Posterior cingulate gyrus (tissue), 11 donors: ENCODE measurements around the gene WDR7.

Source experiments
- DNase-seq, 10 donors: peaks; one replicate each; pipeline versions ENCODE4 v3.0.0 to v3.0.0-alpha.2; 2020 to 2021; ENCODE audit warnings: mixed read lengths in 3 of 10
- intact Hi-C: fragments of 100-400 bp; cut with DNase I; formaldehyde crosslinking; loops from one replicate; pipeline ENCODE4 v1.15.1; 2023

The WDR7 gene

GRCh38 chr18:56789004-56789888 is 138.1 kb downstream of the WDR7 start:
- intact Hi-C loops = no loop called here
- no peak for DNase-seq

GRCh38 chr18:56789889-56790180 is 138.7 kb downstream of the WDR7 start:
- DNase-seq = no peak

GRCh38 chr18:56795381-56795780 is 144.2 kb downstream of the WDR7 start:
- DNase-seq = no peak
- intact Hi-C loops = no loop called here

More at GRCh38 chr18:56789889-56790180, 138.7 kb downstream of the WDR7 start:
- intact Hi-C loops = no loop called here

GRCh38 chr18:56799756-56800155 is 148.6 kb downstream of the WDR7 start:
- intact Hi-C loops = no loop called here
- no peak for DNase-seq

- intact Hi-C loops = no loop called here
- no peak for DNase-seq
Measured at GRCh38 chr18:56803051-56803450, 151.9 kb downstream of the WDR7 start.

- DNase-seq = no peak
- intact Hi-C loops = no loop called here
Measured at GRCh38 chr18:56804395-56804794, 153.2 kb downstream of the WDR7 start.

GRCh38 chr18:56807901-56808300 is 156.7 kb downstream of the WDR7 start:
- intact Hi-C loops = no loop called here

GRCh38 chr18:56812674-56813073 is 161.5 kb downstream of the WDR7 start:
- intact Hi-C loops = no loop called here
- no peak for DNase-seq

More at GRCh38 chr18:56807901-56808300, 156.7 kb downstream of the WDR7 start:
- DNase-seq = no peak

- no peak for DNase-seq
- intact Hi-C loops = no loop called here
Measured at GRCh38 chr18:56815926-56816325, 164.8 kb downstream of the WDR7 start.

GRCh38 chr18:56823986-56824565 is 172.9 kb downstream of the WDR7 start:
- DNase-seq = no peak
- intact Hi-C loops = no loop called here

GRCh38 chr18:56825321-56825720 is 174.2 kb downstream of the WDR7 start:
- no peak for DNase-seq
- intact Hi-C loops = no loop called here

- intact Hi-C loops = no loop called here
- no peak for DNase-seq
Measured at GRCh38 chr18:56825878-56826277, 174.7 kb downstream of the WDR7 start.

GRCh38 chr18:56831988-56832387 is 180.8 kb downstream of the WDR7 start:
- DNase-seq = no peak
- intact Hi-C loops = no loop called here

GRCh38 chr18:56835331-56835730 is 184.2 kb downstream of the WDR7 start:
- intact Hi-C loops = no loop called here
- no peak for DNase-seq

- DNase-seq = no peak
Measured at GRCh38 chr18:56836173-56836572, 185.0 kb downstream of the WDR7 start.

GRCh38 chr18:56841836-56842235 is 190.7 kb downstream of the WDR7 start:
- intact Hi-C loops = no loop called here

More at GRCh38 chr18:56836173-56836572, 185.0 kb downstream of the WDR7 start:
- intact Hi-C loops = no loop called here

GRCh38 chr18:56843241-56843640 is 192.1 kb downstream of the WDR7 start:
- intact Hi-C loops = no loop called here
- DNase-seq = no peak

More at GRCh38 chr18:56841836-56842235, 190.7 kb downstream of the WDR7 start:
- DNase-seq = no peak

- DNase-seq = no peak
- intact Hi-C loops = no loop called here
Measured at GRCh38 chr18:56844556-56844955, 193.4 kb downstream of the WDR7 start.

GRCh38 chr18:56851774-56852173 is 200.6 kb downstream of the WDR7 start:
- intact Hi-C loops = no loop called here
- DNase-seq = no peak

- intact Hi-C loops = no loop called here
- peak in 3 of 10 donors; percentile 22 to 56 (median 25) for DNase-seq
Measured at GRCh38 chr18:56853961-56854360, 202.8 kb downstream of the WDR7 start.

GRCh38 chr18:56861244-56861643 is 210.1 kb downstream of the WDR7 start:
- DNase-seq = no peak

GRCh38 chr18:56869189-56869777 is 218.1 kb downstream of the WDR7 start:
- peak in 1 of 10 donors; percentile 26 for DNase-seq
- intact Hi-C loops = loop anchor here (5.0 kb wide), 2 partner anchors 113 to 568 kb away; partner anchors contain the start of gene ONECUT2

More at GRCh38 chr18:56861244-56861643, 210.1 kb downstream of the WDR7 start:
- intact Hi-C loops = no loop called here
